Neuronal stem cell (in vitro differentiated cells): ENCODE measurements around the gene SEC31B.

ENCODE experiments used
- DNase-seq: peaks from one replicate; pipeline ENCODE4 v3.0.0-alpha.2; 2013; ENCODE audit warnings: low spot score
- H2AFZ ChIP-seq: one replicate; pipeline ENCODE4 v1.6.1; 2013; ENCODE audit warnings: mild to moderate bottlenecking, low read length, inconsistent platforms
- H2AK5ac ChIP-seq: 2 replicates; pipeline ENCODE4 v1.6.1; 2013; ENCODE audit warnings: low read depth, mild to moderate bottlenecking, inconsistent platforms, low read length, moderate library complexity, mixed read lengths
- H2BK120ac ChIP-seq: 2 replicates; pipeline ENCODE4 v1.6.1; 2013; ENCODE audit warnings: low read depth, mild to moderate bottlenecking, inconsistent platforms, low read length, moderate library complexity, mixed read lengths
- H2BK12ac ChIP-seq: one replicate; pipeline ENCODE4 v1.6.1; 2013; ENCODE audit warnings: low read length, inconsistent platforms
- H2BK15ac ChIP-seq: 2 replicates; pipeline ENCODE4 v1.6.1; 2013; ENCODE audit warnings: mild to moderate bottlenecking, low read length, inconsistent platforms, mixed read lengths
- H2BK5ac ChIP-seq: one replicate; pipeline ENCODE4 v1.6.1; 2013; ENCODE audit warnings: inconsistent platforms, mild to moderate bottlenecking, low read length, moderate library complexity
- H3K14ac ChIP-seq: one replicate; pipeline ENCODE4 v1.6.1; 2013; ENCODE audit warnings: low read length, inconsistent platforms
- H3K18ac ChIP-seq: 2 replicates; pipeline ENCODE4 v1.6.1; 2013; ENCODE audit warnings: low read length, inconsistent platforms
- H3K23ac ChIP-seq: 2 replicates; pipeline ENCODE4 v1.6.1; 2013; ENCODE audit warnings: low read depth, mild to moderate bottlenecking, mixed read lengths, low read length, inconsistent platforms; ENCODE audit not compliant: poor library complexity
- H3K27ac ChIP-seq: replicated peaks from 3 replicates; pipeline ENCODE4 v1.5.1; 2013; ENCODE audit warnings: low read length, inconsistent platforms
- H3K27me3 ChIP-seq, 3 experiments: 2 replicates each; pipeline ENCODE4 v1.6.1; 2013; ENCODE audit warnings: low read length in 3 of 3, mild to moderate bottlenecking in 2 of 3, inconsistent platforms in 1 of 3, low read depth in 1 of 3, mixed read lengths in 1 of 3, moderate library complexity in 1 of 3; ENCODE audit not compliant: control insufficient read depth in 3 of 3, insufficient read depth in 3 of 3
- H3K36me3 ChIP-seq, 2 donors: replicated peaks in 1 of 2; 2 replicates each; pipeline ENCODE4 v1.6.1; 2013; ENCODE audit warnings: low read length in 2 of 2; ENCODE audit not compliant: control insufficient read depth in 2 of 2, insufficient read depth in 2 of 2
- H3K4ac ChIP-seq: 2 replicates; pipeline ENCODE4 v1.6.1; 2013; ENCODE audit warnings: inconsistent platforms, mild to moderate bottlenecking, low read length, moderate library complexity
- H3K4me1 ChIP-seq, 2 donors: 1 replicate in 1 of 2; 2 replicates in 1 of 2; pipeline ENCODE4 v1.6.1; 2013; ENCODE audit warnings: low read length in 2 of 2, low read depth in 1 of 2; ENCODE audit not compliant: control insufficient read depth in 2 of 2, insufficient read depth in 1 of 2
- H3K4me2 ChIP-seq: one replicate; pipeline ENCODE4 v1.6.1; 2013; ENCODE audit warnings: mild to moderate bottlenecking, low read length, inconsistent platforms; ENCODE audit not compliant: insufficient read depth, poor library complexity, severe bottlenecking
- H3K4me3 ChIP-seq, 2 donors: 2 replicates each; pipeline ENCODE4 v1.5.1; 2013; ENCODE audit warnings: low read length in 2 of 2, mild to moderate bottlenecking in 2 of 2, inconsistent platforms in 1 of 2, moderate library complexity in 1 of 2
- H3K79me1 ChIP-seq: one replicate; pipeline ENCODE4 v1.6.1; 2013; ENCODE audit warnings: low read depth, mild to moderate bottlenecking, inconsistent platforms, low read length, moderate library complexity
- H3K9ac ChIP-seq: one replicate; pipeline ENCODE4 v1.6.1; 2013; ENCODE audit warnings: mild to moderate bottlenecking, low read depth, low read length, inconsistent platforms; ENCODE audit not compliant: poor library complexity
- H3K9me3 ChIP-seq, 2 donors: replicated peaks in 1 of 2; 2 replicates each; pipeline versions ENCODE3 to v1.6.1; 2013; ENCODE audit warnings: low read length in 2 of 2, mild to moderate bottlenecking in 2 of 2, inconsistent platforms in 1 of 2, low read depth in 1 of 2, mixed read lengths in 1 of 2, moderate library complexity in 1 of 2; ENCODE audit not compliant: control insufficient read depth in 2 of 2, insufficient read depth in 1 of 2
- H4K8ac ChIP-seq: one replicate; pipeline ENCODE4 v1.6.1; 2013; ENCODE audit warnings: low read depth, mild to moderate bottlenecking, inconsistent platforms, low read length, moderate library complexity
- H4K91ac ChIP-seq: one replicate; pipeline ENCODE4 v1.6.1; 2013; ENCODE audit warnings: low read length, low read depth, mild to moderate bottlenecking, inconsistent platforms; ENCODE audit not compliant: poor library complexity
- WGBS, 2 donors: extraction: QIAGEN DNeasy Blood & Tissue Kit; methylation state at CpG; one replicate each; pipeline ENCODE4 v1.1.7; 2013; ENCODE audit warnings: missing lambda C conversion rate in 2 of 2, mixed read lengths in 1 of 2; ENCODE audit not compliant: insufficient read length in 2 of 2, insufficient replicate concordance in 1 of 2; ENCODE audit errors: extremely low coverage in 2 of 2; 5-methylcytosine and 5-hydroxymethylcytosine counted together

Gene SEC31B

GRCh38 chr10:100479037-100479436 is 40.6 kb downstream of the SEC31B start:
- no peak overlapping the region for H2BK15ac ChIP-seq
- no peak overlapping the region for H3K9ac ChIP-seq
- H3K4ac ChIP-seq, result no peak overlapping the region
- no CpG with 5 or more reads among the region's 4 CpGs for WGBS, 2 donors
- H2BK120ac ChIP-seq, result no peak overlapping the region
- H3K27ac ChIP-seq, result no peak overlapping the region
- DNase-seq, result no peak
- H3K14ac ChIP-seq, result no peak overlapping the region
- H3K4me3 ChIP-seq, result no peak overlapping the region
- H2BK12ac ChIP-seq, result no peak overlapping the region
- H3K18ac ChIP-seq, result no peak overlapping the region
- H3K9me3 ChIP-seq, result no peaks in the 10 kb centered on the region
- H2AK5ac ChIP-seq, result no peak overlapping the region
- H3K27me3 ChIP-seq, result peaks cover 6 to 54% (median 33%) of the 10 kb centered on the region in 3 experiments
- no peak overlapping the region for H2BK5ac ChIP-seq
- no peaks in the 10 kb centered on the region for H3K36me3 ChIP-seq
- peaks cover 2% of the 10 kb centered on the region for H3K79me1 ChIP-seq
- no peak overlapping the region for H3K23ac ChIP-seq
- H3K4me2 ChIP-seq, result no peak overlapping the region
- H3K4me1 ChIP-seq, result peaks cover 7 to 10% of the 10 kb centered on the region in 2 donors
- H2AFZ ChIP-seq, result no peak overlapping the region
- no peak overlapping the region for H4K91ac ChIP-seq
- H4K8ac ChIP-seq, result no peak overlapping the region

GRCh38 chr10:100477970-100478369 is 41.7 kb downstream of the SEC31B start:
- DNase-seq, result no peak
- no peak overlapping the region for H3K14ac ChIP-seq
- H4K91ac ChIP-seq, result no peak overlapping the region
- H3K9me3 ChIP-seq, result no peaks in the 10 kb centered on the region
- H3K9ac ChIP-seq, result no peak overlapping the region
- no peak overlapping the region for H3K4ac ChIP-seq
- no CpG with 5 or more reads among the region's 5 CpGs for WGBS, 2 donors
- no peak overlapping the region for H3K4me2 ChIP-seq
- H2AFZ ChIP-seq, result no peak overlapping the region
- no peak overlapping the region for H2AK5ac ChIP-seq
- no peak overlapping the region for H4K8ac ChIP-seq
- H3K36me3 ChIP-seq, result no peaks in the 10 kb centered on the region
- H2BK15ac ChIP-seq, result no peak overlapping the region
- no peak overlapping the region for H3K23ac ChIP-seq
- peaks cover 7 to 9% of the 10 kb centered on the region in 2 donors for H3K4me1 ChIP-seq
- H3K79me1 ChIP-seq, result peaks cover 2% of the 10 kb centered on the region
- H3K27ac ChIP-seq, result no peak overlapping the region
- no peak overlapping the region for H3K18ac ChIP-seq
- H2BK5ac ChIP-seq, result no peak overlapping the region
- no peak overlapping the region for H2BK12ac ChIP-seq
- no peak overlapping the region for H2BK120ac ChIP-seq
- H3K4me3 ChIP-seq, result no peak overlapping the region
- peaks cover 6 to 43% (median 33%) of the 10 kb centered on the region in 3 experiments for H3K27me3 ChIP-seq

- Histone ChIP-seq H4K91ac (no peak overlapping the region), H2BK12ac (no peak overlapping the region), H3K27ac (no peak overlapping the region), H4K8ac (no peak overlapping the region), H2BK120ac (no peak overlapping the region), H2AK5ac (no peak overlapping the region), H2AFZ (no peak overlapping the region), H2BK15ac (no peak overlapping the region), H3K9me3 (no peaks in the 10 kb centered on the region), H3K9ac (no peak overlapping the region), H3K27me3 (peaks cover 0 to 41% (median 0%) of the 10 kb centered on the region in 3 experiments), H3K79me1 (no peaks in the 10 kb centered on the region), H3K23ac (no peak overlapping the region), H2BK5ac (no peak overlapping the region), H3K4me3 (no peak overlapping the region), H3K4me2 (no peak overlapping the region), H3K4me1 (no peaks in the 10 kb centered on the region), H3K36me3 (no peaks in the 10 kb centered on the region), H3K4ac (no peak overlapping the region), H3K14ac (no peak overlapping the region), H3K18ac (no peak overlapping the region)
- no peak for DNase-seq
- WGBS, 2 donors, result no CpG with 5 or more reads among the region's 3 CpGs
Measured at GRCh38 chr10:100470367-100470766, 49.3 kb downstream of the SEC31B start.

GRCh38 chr10:100469756-100470155 is 49.9 kb downstream of the SEC31B start:
- no peaks in the 10 kb centered on the region for H3K4me1 ChIP-seq
- H4K8ac ChIP-seq, result no peak overlapping the region
- no peak overlapping the region for H4K91ac ChIP-seq
- no peak overlapping the region for H2BK120ac ChIP-seq
- H3K23ac ChIP-seq, result no peak overlapping the region
- H2AK5ac ChIP-seq, result no peak overlapping the region
- H3K27ac ChIP-seq, result no peak overlapping the region
- DNase-seq, result no peak
- no peak overlapping the region for H2BK5ac ChIP-seq
- no peaks in the 10 kb centered on the region for H3K79me1 ChIP-seq
- H3K18ac ChIP-seq, result no peak overlapping the region
- WGBS, 2 donors, result no CpG with 5 or more reads among the region's 1 CpG
- no peak overlapping the region for H2AFZ ChIP-seq
- H3K9ac ChIP-seq, result no peak overlapping the region
- H3K4me3 ChIP-seq, result no peak overlapping the region
- H3K27me3 ChIP-seq, result peaks cover 0 to 47% (median 0%) of the 10 kb centered on the region in 3 experiments
- no peak overlapping the region for H3K4ac ChIP-seq
- H3K9me3 ChIP-seq, result no peaks in the 10 kb centered on the region
- H2BK15ac ChIP-seq, result no peak overlapping the region
- no peak overlapping the region for H2BK12ac ChIP-seq
- H3K14ac ChIP-seq, result no peak overlapping the region
- H3K4me2 ChIP-seq, result no peak overlapping the region
- H3K36me3 ChIP-seq, result no peaks in the 10 kb centered on the region
